GM18868 (cell line): ENCODE results near the gene GNB5.
A peak's percentile ranks its signal among the peaks of the same experiment; 100 is the strongest.

ENCODE experiments used
- ATAC-seq: cut with Tn5 transposase; IDR thresholded peaks from one replicate; pipeline ENCODE4 v1.9.1; 2021; ENCODE audit warnings: mild to moderate bottlenecking, moderate library complexity; ENCODE audit not compliant: unreplicated experiment

GNB5 gene

GRCh38 chr15:52115598-52116427 lies 75.4 kb downstream of the GNB5 start:
- no peak for ATAC-seq

GRCh38 chr15:52114261-52115055 lies 76.7 kb downstream of the GNB5 start:
- ATAC-seq, result no peak

- ATAC-seq, result no peak
These were observed 77.5 kb downstream of the GNB5 start for GRCh38 chr15:52113708-52114107.

GRCh38 chr15:52113235-52113634 lies 78.0 kb downstream of the GNB5 start:
- no peak for ATAC-seq

GRCh38 chr15:52112203-52112750 lies 78.9 kb downstream of the GNB5 start:
- ATAC-seq, result peak; percentile 35

GRCh38 chr15:52111517-52112202 lies 79.5 kb downstream of the GNB5 start:
- no peak for ATAC-seq

- ATAC-seq, result peak; percentile 60
These were observed 81.4 kb downstream of the GNB5 start for GRCh38 chr15:52109559-52110451.

GRCh38 chr15:52107238-52107637 lies 84.0 kb downstream of the GNB5 start:
- ATAC-seq, result no peak

- no peak for ATAC-seq
These were observed 84.6 kb downstream of the GNB5 start for GRCh38 chr15:52106641-52107040.

GRCh38 chr15:52105846-52106245 lies 85.3 kb downstream of the GNB5 start:
- ATAC-seq, result no peak

- ATAC-seq, result peak; percentile 32
These were observed 86.6 kb downstream of the GNB5 start for GRCh38 chr15:52104532-52105004.

- ATAC-seq, result peak; percentile 73
These were observed 87.7 kb downstream of the GNB5 start for GRCh38 chr15:52103217-52104207.

- ATAC-seq, result no peak
These were observed 88.7 kb downstream of the GNB5 start for GRCh38 chr15:52102463-52102862.

- peak; percentile 42 for ATAC-seq
These were observed 89.5 kb downstream of the GNB5 start for GRCh38 chr15:52101542-52102323.

GRCh38 chr15:52100807-52101442 lies 90.3 kb downstream of the GNB5 start:
- ATAC-seq, result no peak

GRCh38 chr15:52099651-52100272 lies 91.4 kb downstream of the GNB5 start:
- no peak for ATAC-seq

GRCh38 chr15:52098323-52098722 lies 92.9 kb downstream of the GNB5 start:
- ATAC-seq, result no peak
